HEK293T (cell line): ENCODE measurements around the gene ZDHHC14.

ENCODE experiments used
- BHLHE40 ChIP-seq: fragments of 450-650 bp; IDR thresholded peaks from 2 replicates; pipeline ENCODE4 v1.6.1; 2016; ENCODE audit warnings: mild to moderate bottlenecking, moderate library complexity, borderline replicate concordance
- FOXA1 ChIP-seq: fragments of 450-650 bp; IDR thresholded peaks from 2 replicates; pipeline ENCODE4 v1.6.1; 2016; ENCODE audit warnings: mild to moderate bottlenecking
- FOXM1 ChIP-seq: fragments of 450-650 bp; IDR thresholded peaks from 2 replicates; pipeline ENCODE4 v1.6.1; 2017; ENCODE audit warnings: mild to moderate bottlenecking, borderline replicate concordance
- PKNOX1 ChIP-seq: fragments of 450-650 bp; IDR thresholded peaks from 2 replicates; pipeline ENCODE4 v1.6.1; 2016
- SP1 ChIP-seq: fragments of 450-650 bp; IDR thresholded peaks from 2 replicates; pipeline ENCODE4 v1.6.1; 2017
- SUZ12 ChIP-seq: fragments of 450-650 bp; IDR thresholded peaks from 2 replicates; pipeline ENCODE4 v1.6.1; 2016; ENCODE audit warnings: mild to moderate bottlenecking

GRCh38 chr6:157455731-157456523 lies 74.9 kb downstream of the ZDHHC14 start:
- TF ChIP-seq SUZ12 (no peak), FOXM1 (no peak), SP1 (no peak), BHLHE40 (no peak), FOXA1 (no peak), PKNOX1 (no peak)
